HG02852 (cell line): ENCODE results near the gene COPS9.
A peak's percentile ranks its signal among the peaks of the same experiment; 100 is the strongest.

Experiments
- ATAC-seq: cut with Tn5 transposase; IDR thresholded peaks from one replicate; pipeline ENCODE4 v1.9.1; 2021; ENCODE audit warnings: mild to moderate bottlenecking, moderate library complexity; ENCODE audit not compliant: unreplicated experiment

The COPS9 gene

DNA sequence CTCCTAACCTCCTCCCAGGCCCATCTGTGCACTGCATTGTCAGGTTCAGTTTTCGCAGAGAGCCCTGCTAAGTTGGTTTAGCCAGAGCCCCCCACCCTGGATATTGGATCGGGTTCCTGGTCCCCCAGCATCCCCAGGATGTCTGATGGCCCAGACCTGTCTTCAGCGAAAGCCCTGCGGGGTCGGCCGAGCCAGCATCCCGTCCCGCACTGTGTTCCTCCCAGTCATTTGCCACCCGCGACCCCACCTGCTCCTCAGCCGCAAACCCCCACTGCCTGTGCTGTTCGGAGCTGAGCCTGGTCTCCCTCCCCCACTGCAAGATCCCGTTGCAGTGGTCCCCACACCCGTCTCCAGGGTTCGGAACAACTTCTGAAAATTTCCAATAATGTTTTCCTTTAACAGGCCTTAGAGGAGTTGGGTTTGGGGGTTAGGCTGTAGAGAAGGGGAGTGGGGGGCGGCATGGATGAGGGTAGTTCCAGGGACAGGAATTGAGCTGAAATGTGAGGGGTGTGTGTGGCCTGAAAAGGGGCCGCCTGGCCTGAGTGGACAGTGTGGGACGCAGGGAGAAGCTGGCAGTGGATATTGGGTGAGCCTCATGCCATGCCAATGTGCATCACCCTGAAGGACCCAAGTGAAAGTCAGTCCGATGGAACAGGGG lies 1.6 kb upstream of the COPS9 start:
- no peak for ATAC-seq

- ATAC-seq: peak; percentile 14
Observed at GRCh38 chr2:240136671-240137292, 677 bp upstream of the COPS9 start.

DNA sequence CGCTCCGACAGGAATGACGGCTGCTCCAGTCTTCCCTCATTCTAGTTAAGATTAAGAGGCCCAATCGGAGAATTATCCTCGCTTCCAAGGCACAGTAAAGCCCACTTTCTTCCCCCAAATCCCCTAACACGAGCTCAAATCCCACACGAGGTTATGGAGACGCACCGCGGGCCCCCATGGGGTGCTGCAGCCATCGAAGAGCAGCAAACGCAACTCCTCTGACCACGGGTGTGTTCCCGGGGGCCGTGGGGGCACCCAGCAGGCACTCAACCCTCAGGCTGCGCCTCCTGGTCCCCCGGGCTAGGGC lies 446 bp downstream of the COPS9 start:
- ATAC-seq: peak; percentile 29

- no peak for ATAC-seq
Observed at GRCh38 chr2:240134956-240135520, 1.1 kb downstream of the COPS9 start.

DNA sequence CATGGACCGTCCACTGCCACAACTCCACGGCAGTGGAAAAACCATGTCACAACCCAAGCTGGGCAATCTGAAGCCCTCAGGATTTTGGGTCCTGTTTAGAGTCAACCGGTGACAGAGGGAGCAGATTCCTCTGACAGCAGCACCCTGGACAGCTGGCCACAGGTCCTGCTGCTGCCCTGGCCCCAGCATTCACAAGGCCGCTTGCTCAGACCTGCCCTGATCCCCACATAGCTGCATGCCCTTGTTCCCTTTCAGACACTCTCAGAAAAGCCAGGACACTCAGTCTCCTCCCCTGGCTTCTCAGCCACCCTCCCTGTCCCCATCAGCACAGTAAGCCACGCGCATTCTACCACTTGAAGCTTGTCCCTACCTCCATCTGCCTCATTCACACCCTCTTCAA lies 1.6 kb downstream of the COPS9 start:
- ATAC-seq: no peak

DNA sequence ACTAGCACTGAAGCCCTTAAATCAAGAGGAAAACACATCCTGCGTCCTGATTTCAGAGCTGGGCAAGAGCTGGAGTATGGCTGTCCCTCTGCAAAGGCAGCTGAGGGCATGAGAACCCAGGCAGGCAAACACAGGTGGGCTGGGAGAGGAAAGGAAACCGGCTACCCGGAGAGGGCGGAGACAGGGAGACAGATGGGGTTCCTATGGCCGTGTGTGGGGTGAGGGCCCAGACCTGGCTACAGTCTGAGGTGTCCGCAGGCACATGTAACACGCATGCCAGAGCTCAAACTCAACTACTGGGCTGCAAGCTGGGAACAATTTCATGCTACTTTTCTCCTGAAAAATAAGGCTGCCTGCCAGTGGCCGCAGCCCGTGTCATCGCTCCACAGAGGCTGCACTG lies 2.7 kb downstream of the COPS9 start:
- ATAC-seq: no peak

- ATAC-seq: no peak
Observed at GRCh38 chr2:240132651-240132980, 3.5 kb downstream of the COPS9 start.

- no peak for ATAC-seq
Observed at GRCh38 chr2:240131941-240132650, 4.0 kb downstream of the COPS9 start.

GRCh38 chr2:240131296-240131695 lies 4.8 kb downstream of the COPS9 start:
- no peak for ATAC-seq

DNA sequence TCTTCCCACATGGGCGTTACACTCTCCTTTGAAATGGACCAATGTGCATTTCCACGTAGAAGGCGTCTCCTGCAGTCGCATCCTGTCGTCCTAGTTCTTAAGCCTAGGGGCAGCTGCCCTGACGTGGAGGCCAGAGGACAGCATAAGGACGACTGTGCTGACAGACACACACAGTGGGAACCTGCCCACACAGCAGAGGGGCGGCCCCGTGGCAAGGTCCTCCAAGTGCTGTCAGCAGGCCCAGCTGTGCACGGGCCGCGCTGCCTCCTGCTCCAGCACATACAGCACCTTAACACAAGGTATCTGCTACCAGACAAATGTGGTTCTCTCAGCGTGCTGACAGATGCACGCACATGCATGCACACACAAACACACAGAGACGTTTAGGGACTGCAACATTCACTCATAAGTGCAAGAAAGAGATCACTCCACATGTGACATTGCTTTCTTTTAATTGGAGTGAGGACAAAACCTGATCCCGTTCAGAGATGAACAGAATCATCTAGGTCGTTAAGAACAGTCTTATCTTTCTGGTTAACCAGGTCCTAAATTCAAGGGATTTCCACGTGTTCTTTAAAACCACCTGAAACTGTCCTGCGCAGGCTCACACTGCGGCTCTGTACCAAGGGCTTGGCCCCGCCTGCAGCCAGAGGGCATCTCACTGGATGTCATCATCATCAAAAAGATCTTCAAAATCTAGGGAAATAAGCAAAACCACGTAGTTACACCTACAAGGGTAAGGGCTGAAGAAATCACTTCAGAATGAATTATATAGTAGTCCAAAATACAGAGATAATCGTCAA lies 5.5 kb downstream of the COPS9 start:
- no peak for ATAC-seq

DNA sequence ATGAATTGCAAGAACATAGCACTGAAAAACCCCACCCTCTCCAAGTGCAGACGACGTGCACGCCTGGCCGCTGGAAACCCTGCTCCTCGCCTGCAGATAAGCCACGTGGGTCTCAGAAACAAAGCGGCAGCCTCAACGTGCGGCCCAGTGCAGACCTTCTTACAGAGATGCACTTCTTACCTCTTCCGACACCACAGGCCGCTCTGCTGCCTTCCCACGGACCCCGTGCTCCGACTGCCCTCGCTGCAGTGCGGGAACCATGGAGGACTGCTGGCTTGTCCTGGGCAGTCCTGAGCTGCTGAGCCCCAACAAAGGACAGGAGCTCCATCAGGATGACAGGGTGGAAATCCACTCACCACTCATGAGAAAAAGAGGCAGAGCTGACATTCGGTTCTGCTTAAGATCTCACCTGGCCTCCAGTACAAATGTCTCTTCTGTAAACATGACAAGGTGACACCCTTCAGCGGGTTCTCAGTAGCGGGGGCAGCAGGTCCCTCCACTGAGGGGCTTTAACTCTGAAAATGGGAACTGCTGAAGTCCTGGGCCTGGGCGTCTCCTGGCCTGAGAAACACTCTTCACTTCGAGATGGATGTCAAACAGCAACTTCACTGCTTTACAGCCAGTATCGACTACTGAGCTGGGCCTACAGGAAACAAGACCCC lies 6.2 kb downstream of the COPS9 start:
- no peak for ATAC-seq

DNA sequence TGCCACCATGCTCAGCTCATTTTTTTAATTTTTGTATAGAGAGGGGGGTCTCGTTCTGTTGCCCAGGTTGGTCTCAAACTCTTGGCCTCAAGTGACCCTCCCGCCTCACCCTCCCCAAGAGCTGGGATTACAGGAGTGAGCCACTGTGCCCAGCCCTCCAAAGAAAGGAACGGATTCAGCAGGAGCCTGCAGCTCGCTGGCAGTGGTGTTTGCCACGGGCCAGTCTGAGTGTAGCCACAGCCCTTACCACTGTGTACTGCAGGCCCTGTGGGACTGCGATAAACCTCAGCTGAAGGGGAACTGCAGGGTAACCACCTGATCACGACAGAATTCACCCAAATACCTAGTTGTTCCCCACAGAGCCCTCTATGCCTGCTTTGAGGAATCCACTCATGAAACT lies 6.8 kb downstream of the COPS9 start:
- ATAC-seq: no peak

GRCh38 chr2:240128608-240129145 lies 7.4 kb downstream of the COPS9 start:
- no peak for ATAC-seq

DNA sequence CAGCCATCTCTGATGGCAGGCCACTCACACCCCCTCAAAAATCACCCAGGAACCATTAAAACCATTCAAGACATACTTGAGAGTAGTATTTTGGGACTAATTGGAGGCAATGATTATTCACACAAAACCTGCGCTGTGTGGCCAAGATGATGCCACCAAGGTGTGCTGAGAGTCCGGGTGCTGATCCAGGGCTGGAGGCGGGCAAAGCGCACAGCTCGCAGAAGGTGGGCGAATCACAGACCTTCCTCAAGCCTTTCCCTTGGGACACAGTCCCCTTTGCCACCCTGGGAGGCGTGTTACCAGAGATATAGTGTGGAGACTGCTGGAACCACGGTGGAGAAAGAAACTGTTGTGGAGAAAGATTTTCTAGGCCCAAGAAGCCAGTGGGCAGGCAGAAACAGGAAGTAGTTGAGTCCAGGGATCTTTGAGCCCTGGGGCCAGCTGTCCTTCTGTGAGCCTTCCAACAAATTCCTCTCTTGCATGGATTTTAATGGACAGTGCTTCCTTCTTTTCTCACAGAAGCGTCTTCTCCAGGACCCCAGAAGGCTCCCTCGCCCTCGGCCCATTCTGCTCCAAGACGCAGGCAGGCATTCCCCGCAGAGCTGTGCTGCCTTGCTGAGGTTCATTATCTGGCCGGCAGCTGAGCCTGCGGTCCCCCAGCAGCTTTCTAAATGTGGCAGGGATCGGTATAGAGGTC lies 8.0 kb downstream of the COPS9 start:
- no peak for ATAC-seq

GRCh38 chr2:240127191-240127750 lies 8.8 kb downstream of the COPS9 start:
- ATAC-seq: no peak

DNA sequence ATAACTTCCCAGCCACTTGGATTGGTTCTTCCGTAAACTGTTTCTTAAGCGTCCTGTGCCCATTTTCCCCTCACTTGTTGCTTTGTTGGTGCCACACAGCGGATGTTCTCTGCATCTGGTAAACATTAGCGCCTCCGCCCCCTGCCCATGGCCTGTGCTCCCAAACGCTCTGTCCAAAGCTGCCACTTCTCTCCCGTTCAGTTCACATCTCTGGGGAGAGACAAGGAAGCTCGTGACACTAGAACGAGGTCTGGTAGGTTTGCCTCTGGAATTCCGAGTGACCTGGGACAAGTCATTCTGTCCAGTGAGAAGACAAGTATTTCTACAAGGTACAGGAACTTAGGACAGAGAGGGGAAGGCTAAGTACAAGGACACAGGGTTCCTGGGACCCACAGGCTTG lies 9.4 kb downstream of the COPS9 start:
- ATAC-seq: no peak

DNA sequence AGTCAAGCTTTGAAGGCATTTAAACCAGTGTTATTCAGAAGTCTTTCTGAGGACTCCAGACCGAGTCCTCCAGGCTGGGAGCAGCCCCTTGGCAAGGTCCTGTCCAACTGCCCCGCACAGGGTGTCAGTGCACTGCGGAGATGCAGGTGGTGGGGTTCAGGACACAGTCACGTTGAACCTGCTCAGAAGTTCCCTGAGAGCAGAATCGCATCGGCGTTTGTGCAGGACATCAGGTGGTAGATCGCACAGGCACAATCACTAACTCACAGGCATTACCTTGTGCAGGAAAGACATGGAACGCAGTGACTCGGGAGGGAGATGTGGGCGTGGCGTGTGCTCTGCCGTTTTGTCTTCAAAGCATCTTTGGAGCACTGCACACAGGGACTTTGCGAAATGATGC lies 10.4 kb downstream of the COPS9 start:
- no peak for ATAC-seq

DNA sequence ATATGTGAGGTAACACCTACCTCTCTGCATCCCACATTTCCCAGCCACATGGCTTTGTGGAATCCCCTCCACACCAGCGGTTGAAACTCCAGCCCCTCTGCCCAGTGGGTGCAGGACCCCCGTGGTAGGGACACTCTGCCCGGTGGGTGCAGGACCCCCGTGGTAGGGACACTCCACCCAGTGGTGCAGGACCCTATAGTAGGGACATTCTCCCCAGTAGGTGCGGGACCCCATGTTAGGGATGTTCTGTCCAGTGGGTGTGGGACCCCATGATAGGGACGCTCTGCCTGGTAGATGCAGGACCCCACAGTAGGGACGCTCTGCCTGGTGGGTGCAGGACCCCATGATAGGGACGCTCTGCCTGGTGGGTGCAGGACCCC lies 11.5 kb downstream of the COPS9 start:
- ATAC-seq: no peak

DNA sequence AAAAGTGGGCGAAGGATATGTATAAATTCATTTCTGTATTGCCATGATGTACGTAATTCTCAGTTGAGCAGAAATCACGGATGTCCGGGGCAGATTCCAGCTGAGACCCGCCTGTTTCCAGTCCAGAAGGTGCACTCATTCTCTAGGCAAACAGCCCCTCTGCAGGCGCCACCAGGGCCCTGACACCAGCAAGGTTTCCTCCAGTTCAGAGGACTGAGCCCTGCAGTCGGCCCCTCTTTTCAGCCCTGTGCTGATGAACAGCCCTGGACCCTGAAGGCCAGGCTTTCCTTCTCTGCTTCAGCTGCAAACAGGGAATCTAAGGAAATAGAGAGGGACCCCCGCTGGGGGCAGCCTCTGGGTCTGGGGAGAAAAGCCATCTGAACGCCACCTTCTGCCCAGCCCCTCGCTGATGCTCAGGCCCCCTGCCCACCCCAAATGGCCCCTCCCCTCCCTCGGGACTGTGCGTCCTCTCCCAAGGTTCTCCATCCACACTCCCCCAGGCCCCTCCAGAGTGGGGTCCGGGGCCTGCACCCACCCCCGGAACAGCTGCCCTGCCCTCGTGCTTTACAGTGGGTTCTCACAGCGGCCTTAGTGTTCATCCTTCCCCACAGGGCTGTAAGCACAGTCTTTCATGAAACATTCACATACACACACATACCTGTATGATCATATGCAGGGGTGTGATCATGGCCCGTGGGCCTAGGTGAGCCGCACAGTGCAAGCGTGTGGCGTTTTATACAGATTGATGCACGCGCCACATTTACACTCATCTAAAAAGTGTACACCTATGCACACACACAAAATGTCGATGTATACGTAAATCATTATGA lies 12.1 kb downstream of the COPS9 start:
- no peak for ATAC-seq
